ENCODE data around the gene ADH6. TPM values are rescaled to one million over a fixed set of nuclear protein-coding genes. Genes with fewer than 3 reads are reported as not detected.

The ADH6 gene
- total and polyA plus RNA-seq, 2 of the 13 experiments (the other 11 are each of a cell fraction or from before 2014, with no cell fraction given) = 39.8 to 73.9 TPM

GRCh38 chr4:99157478-99157935 lies 61.5 kb downstream of the ADH6 start (continued):
- TF ChIP-seq HINFP (CRISPR knock-in tag; IDR thresholded peaks at IDR 0.05; ENCODE audit: low read depth) (no peak), TGIF2 (CRISPR knock-in tag; IDR thresholded peaks at IDR 0.05) (no peak), AGO1 (IDR thresholded peaks at IDR 0.05; ENCODE audit: low read depth, low read length, poor library complexity, severe bottlenecking) (no peak), MAX (IDR thresholded peaks at IDR 0.05) (0 out of 2 replicates have a peak, but pooled peaks have one; percentile 53), ZNF691 (CRISPR knock-in tag; IDR thresholded peaks at IDR 0.05; ENCODE audit: borderline replicate concordance, low read depth) (no peak), RXRB (CRISPR knock-in tag; IDR thresholded peaks at IDR 0.05; ENCODE audit: borderline replicate concordance) (peak; percentile 97), EEA1 (CRISPR knock-in tag; IDR thresholded peaks at IDR 0.05; ENCODE audit: borderline replicate concordance) (no peak), ZBTB14 (CRISPR knock-in tag; IDR thresholded peaks at IDR 0.05) (no peak), KLF9 (CRISPR knock-in tag; IDR thresholded peaks at IDR 0.05; ENCODE audit: low read depth) (no peak), ZBTB8A (CRISPR knock-in tag; IDR thresholded peaks at IDR 0.05; ENCODE audit: borderline replicate concordance, low read depth) (no peak), ZNF331 (CRISPR knock-in tag; IDR thresholded peaks at IDR 0.05) (peak; percentile 86), KMT2A (CRISPR knock-in tag; IDR thresholded peaks at IDR 0.05) (0 out of 2 replicates have a peak, but pooled peaks have one; percentile 23), KDM4B (CRISPR knock-in tag; IDR thresholded peaks at IDR 0.05) (peak; percentile 86), MXD4 (CRISPR knock-in tag; IDR thresholded peaks at IDR 0.05) (no peak), EZH2 (conservative IDR thresholded peaks at IDR 0.05; ENCODE audit: low read depth, low read length) (no peak), JDP2 (CRISPR knock-in tag; IDR thresholded peaks at IDR 0.05; ENCODE audit: borderline replicate concordance) (peak; percentile 72; the same call in 1 of the 2 replicates), ZNF883 (CRISPR knock-in tag; IDR thresholded peaks at IDR 0.05; ENCODE audit: not compliant biosample characterization) (no peak), ZNF747 (CRISPR knock-in tag; IDR thresholded peaks at IDR 0.05; ENCODE audit: borderline replicate concordance) (peak; percentile 86; the same call in 1 of the 2 replicates), FOXP4 (CRISPR knock-in tag; IDR thresholded peaks at IDR 0.05) (peak; percentile 100), ZNF232 (CRISPR knock-in tag; IDR thresholded peaks at IDR 0.05; ENCODE audit: borderline replicate concordance) (no peak), CREM (IDR thresholded peaks at IDR 0.05) (peak; percentile 100), CREM (CRISPR knock-in tag; IDR thresholded peaks at IDR 0.05) (no peak)
- TF ChIP-seq, protein P1, sequence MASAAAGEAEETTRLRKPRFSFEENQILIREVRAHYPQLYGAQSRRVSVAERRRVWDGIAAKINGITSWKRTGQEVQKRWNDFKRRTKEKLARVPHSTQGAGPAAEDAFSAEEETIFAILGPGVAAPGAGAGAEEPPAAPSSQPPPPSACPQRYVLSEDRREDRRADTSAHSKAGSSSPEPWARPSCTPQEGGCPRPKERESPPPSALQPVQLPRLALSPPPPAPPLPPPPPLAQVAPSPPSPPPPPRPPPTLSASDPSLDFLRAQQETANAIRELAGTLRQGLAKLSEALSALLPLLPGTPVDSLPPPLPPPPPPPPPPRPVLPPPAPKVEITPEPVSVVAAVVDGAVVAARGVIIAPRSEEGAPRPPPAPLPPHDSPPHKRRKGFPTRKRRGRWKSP (CRISPR knock-in tag; IDR thresholded peaks at IDR 0.05) = no peak; the same call in 1 of the 2 replicates
- TF ChIP-seq, protein P2, sequence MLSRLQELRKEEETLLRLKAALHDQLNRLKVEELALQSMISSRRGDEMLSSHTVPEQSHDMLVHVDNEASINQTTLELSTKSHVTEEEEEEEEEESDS (CRISPR knock-in tag; IDR thresholded peaks at IDR 0.05; ENCODE audit: borderline replicate concordance) = no peak

All from HepG2 (cell line).